ENCODE results near the gene CEP126.

DNA sequence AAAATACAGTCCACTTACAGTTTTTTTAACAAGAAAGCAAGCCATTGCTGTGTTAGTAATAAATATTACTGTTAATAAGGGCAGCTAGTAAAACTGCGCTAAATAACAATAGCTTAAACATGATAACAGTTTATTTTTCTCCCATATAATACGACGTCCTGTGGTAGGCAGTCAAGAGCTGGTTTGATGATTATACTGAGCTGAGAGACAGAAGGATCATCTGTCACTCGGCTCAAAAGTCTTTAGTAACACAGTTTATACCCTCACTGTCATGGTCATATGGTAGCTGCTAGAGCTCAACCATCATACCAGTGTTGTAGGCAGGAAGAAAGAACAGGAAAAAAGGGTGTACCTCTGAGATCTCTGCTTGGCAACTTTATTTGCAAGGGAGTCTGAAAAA lies 30.6 kb downstream of the CEP126 start:
- TF ChIP-seq, protein P1, sequence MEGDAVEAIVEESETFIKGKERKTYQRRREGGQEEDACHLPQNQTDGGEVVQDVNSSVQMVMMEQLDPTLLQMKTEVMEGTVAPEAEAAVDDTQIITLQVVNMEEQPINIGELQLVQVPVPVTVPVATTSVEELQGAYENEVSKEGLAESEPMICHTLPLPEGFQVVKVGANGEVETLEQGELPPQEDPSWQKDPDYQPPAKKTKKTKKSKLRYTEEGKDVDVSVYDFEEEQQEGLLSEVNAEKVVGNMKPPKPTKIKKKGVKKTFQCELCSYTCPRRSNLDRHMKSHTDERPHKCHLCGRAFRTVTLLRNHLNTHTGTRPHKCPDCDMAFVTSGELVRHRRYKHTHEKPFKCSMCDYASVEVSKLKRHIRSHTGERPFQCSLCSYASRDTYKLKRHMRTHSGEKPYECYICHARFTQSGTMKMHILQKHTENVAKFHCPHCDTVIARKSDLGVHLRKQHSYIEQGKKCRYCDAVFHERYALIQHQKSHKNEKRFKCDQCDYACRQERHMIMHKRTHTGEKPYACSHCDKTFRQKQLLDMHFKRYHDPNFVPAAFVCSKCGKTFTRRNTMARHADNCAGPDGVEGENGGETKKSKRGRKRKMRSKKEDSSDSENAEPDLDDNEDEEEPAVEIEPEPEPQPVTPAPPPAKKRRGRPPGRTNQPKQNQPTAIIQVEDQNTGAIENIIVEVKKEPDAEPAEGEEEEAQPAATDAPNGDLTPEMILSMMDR (IDR thresholded peaks at IDR 0.05; ENCODE audit: extremely low read depth in 1 of 2, insufficient read depth in 1 of 2, low read depth in 1 of 2, low read length in 2 of 2) = no peak
- no peak for TF ChIP-seq POLR2AphosphoS5 (IDR thresholded peaks at IDR 0.05; ENCODE audit: insufficient read depth, low read depth, low read length)
- no peak for TF ChIP-seq POLR2A (IDR thresholded peaks at IDR 0.05; ENCODE audit: low read depth, low read length)
- no peak for TF ChIP-seq MYC (IDR thresholded peaks at IDR 0.05; ENCODE audit: low read depth, low read length)
- TF ChIP-seq EZH2 (IDR thresholded peaks at IDR 0.05; ENCODE audit: borderline replicate concordance, low read depth, low read length, severe bottlenecking) = no peak
